B cell (primary cell): ENCODE measurements around the gene TXN. TPM values are rescaled to one million over a fixed set of nuclear protein-coding genes. Genes with fewer than 3 reads are reported as not detected.

Experiments used
- ATAC-seq: fragments of 200-7000 bp; cut with Tn5 transposase; one replicate; pipeline ENCODE4 v1.10.0; 2021; ENCODE audit warnings: low read depth, mild to moderate bottlenecking, moderate number of reproducible peaks, moderate library complexity
- CTCF ChIA-PET: fragments of 350-600 bp; sonication (Branson Sonifier 250); formaldehyde crosslinking; loops from one replicate; lab custom pipeline; 2021; ENCODE audit warnings: antibody characterized with exemption, inconsistent platforms; lab: Charles Lee
- POLR2A ChIA-PET: fragments of 350-600 bp; sonication (Branson Sonifier 250); formaldehyde crosslinking; loops from one replicate; lab custom pipeline; 2021; ENCODE audit warnings: antibody characterized with exemption; lab: Charles Lee
- DNase-seq: peaks from one replicate; pipeline ENCODE4 v3.0.0; 2013
- H2AFZ ChIP-seq: 2 replicates; pipeline ENCODE4 v1.6.1; 2012; ENCODE audit warnings: mild to moderate bottlenecking, low read depth, low read length; ENCODE audit not compliant: insufficient read depth, poor library complexity, severe bottlenecking
- H3K27ac ChIP-seq, 2 donors: 1 replicate in 1 of 2; 2 replicates in 1 of 2; pipeline ENCODE4 v1.5.1; 2012 to 2013; ENCODE audit warnings: low read length in 2 of 2, mild to moderate bottlenecking in 2 of 2, moderate library complexity in 1 of 2
- H3K27me3 ChIP-seq, 4 experiments: fragments of 200-600 bp in 1 of 4; sonication (generic) in 1 of 4; replicated peaks in 1 of 4; 1 replicate in 2 of 4; 2 replicates in 2 of 4; pipeline versions ENCODE4 v1.6.1 to v1.7.0; 2013 to 2016; ENCODE audit warnings: low read length in 3 of 4, mild to moderate bottlenecking in 2 of 4, mixed read lengths in 1 of 4, moderate library complexity in 1 of 4; ENCODE audit not compliant: insufficient read depth in 4 of 4, control insufficient read depth in 3 of 4; ENCODE audit errors: control extremely low read depth in 1 of 4
- H3K36me3 ChIP-seq, 2 experiments: replicated peaks in 1 of 2; 1 replicate in 1 of 2; 2 replicates in 1 of 2; pipeline versions ENCODE4 v1.6.1 to v1.7.1; 2013; ENCODE audit warnings: low read length in 1 of 2; ENCODE audit not compliant: insufficient read depth in 2 of 2, control insufficient read depth in 1 of 2; ENCODE audit errors: control extremely low read depth in 1 of 2, extremely low read depth in 1 of 2
- H3K4me1 ChIP-seq, 2 donors: fragments of 200-600 bp in 1 of 2; sonication (generic) in 1 of 2; 1 replicate in 1 of 2; 2 replicates in 1 of 2; pipeline versions ENCODE4 v1.5.1 to v1.6.1; 2013 to 2017; ENCODE audit warnings: low read length in 2 of 2; ENCODE audit not compliant: control insufficient read depth in 2 of 2, insufficient read depth in 2 of 2
- H3K4me2 ChIP-seq: replicated peaks from 2 replicates; pipeline ENCODE3; 2012; ENCODE audit warnings: mild to moderate bottlenecking, low read depth, low read length; ENCODE audit not compliant: poor library complexity, severe bottlenecking
- H3K4me3 ChIP-seq, 5 experiments: fragments of 200-600 bp in 1 of 5; sonication (generic) in 1 of 5; 1 replicate in 3 of 5; 2 replicates in 2 of 5; pipeline versions ENCODE4 v1.5.1 to v1.7.0; 2011 to 2016; ENCODE audit warnings: low read length in 4 of 5, mild to moderate bottlenecking in 4 of 5, low read depth in 2 of 5, control low read depth in 1 of 5, moderate library complexity in 1 of 5; ENCODE audit not compliant: insufficient read depth in 1 of 5; ENCODE audit errors: control extremely low read depth in 1 of 5, extremely low read depth in 1 of 5
- H3K79me2 ChIP-seq: fragments of 200-600 bp; sonication (generic); one replicate; pipeline ENCODE4 v1.6.0; 2016; ENCODE audit warnings: low read length; ENCODE audit not compliant: control insufficient read depth, insufficient read depth
- H3K9ac ChIP-seq: fragments of 200-600 bp; sonication (generic); 2 replicates; pipeline ENCODE4 v1.6.1; 2017; ENCODE audit warnings: mild to moderate bottlenecking, low read length, moderate library complexity
- H3K9me3 ChIP-seq, 3 donors: one replicate each; pipeline versions ENCODE4 v1.6.1 to v1.7.1; 2013; ENCODE audit warnings: low read length in 2 of 3; ENCODE audit not compliant: control insufficient read depth in 2 of 3, insufficient read depth in 1 of 3; ENCODE audit errors: control extremely low read depth in 1 of 3
- H4K20me1 ChIP-seq: 2 replicates; pipeline ENCODE4 v1.6.0; 2012; ENCODE audit warnings: mild to moderate bottlenecking, low read length; ENCODE audit not compliant: insufficient read depth, control insufficient read depth, poor library complexity, severe bottlenecking
- H3K27ac Mint-ChIP-seq: one replicate; pipeline ENCODE4 v1.8.0; 2021; ENCODE audit warnings: mixed read lengths
- H3K27me3 Mint-ChIP-seq: one replicate; pipeline ENCODE4 v1.8.0; 2021; ENCODE audit warnings: mixed read lengths
- H3K4me1 Mint-ChIP-seq: one replicate; pipeline ENCODE4 v1.8.0; 2021; ENCODE audit warnings: mixed read lengths
- H3K4me3 Mint-ChIP-seq: one replicate; pipeline ENCODE4 v1.8.0; 2021; ENCODE audit warnings: mixed read lengths
- H3K9me3 Mint-ChIP-seq: one replicate; pipeline ENCODE4 v1.8.0; 2022; ENCODE audit warnings: mixed read lengths; ENCODE audit not compliant: insufficient read depth
- CTCF ChIP-seq: fragments of 200-600 bp; IDR thresholded peaks from one replicate; pipeline ENCODE4 v1.8.0; 2022; ENCODE audit warnings: antibody characterized with exemption, mild to moderate bottlenecking
- EZH2 ChIP-seq: IDR thresholded peaks from 2 replicates; pipeline ENCODE4 v1.6.1; 2012; ENCODE audit warnings: borderline replicate concordance, low read depth, mild to moderate bottlenecking, moderate library complexity, low read length; ENCODE audit not compliant: insufficient read depth, poor library complexity, severe bottlenecking
- WGBS: methylation state at CpG from one replicate; pipeline ENCODE4 v1.1.5; 2013; ENCODE audit warnings: missing lambda C conversion rate; ENCODE audit not compliant: insufficient coverage; 5-methylcytosine and 5-hydroxymethylcytosine counted together
- intact Hi-C: fragments of 100-400 bp; cut with micrococcal nuclease; formaldehyde crosslinking; loops from one replicate; pipeline ENCODE4 v1.10.0; 2022
- polyA plus RNA-seq: library from polyadenylated mRNA; depleted of rRNA; stranded (reverse); fragments of >200 nt; gene quantifications from 2 replicates; pipeline ENCODE4 v1.2.3, GENCODE V29; 2012
- total RNA-seq, 2 donors: library from RNA; stranded (reverse); fragments of 120-200 nt in 1 of 2; gene quantifications; 1 replicate in 1 of 2; 2 replicates in 1 of 2; pipeline versions ENCODE4 v1.2.3 to v1.2.4, GENCODE V29; 2013 to 2022

The TXN gene
- total and polyA plus RNA-seq, 2 donors (not counting 1 experiment from before 2014, with no cell fraction given) = 20.2 to 29.0 TPM

GRCh38 chr9:110276781-110277180 lies 20.5 kb upstream of the TXN start:
- Histone ChIP-seq H3K4me1 (no peaks in the 10 kb centered on the region), H2AFZ (no peak overlapping the region), H3K27ac (no peak overlapping the region), H3K36me3 (no peaks in the 10 kb centered on the region), H4K20me1 (no peaks in the 10 kb centered on the region), H3K79me2 (no peaks in the 10 kb centered on the region), H3K9me3 (no peaks in the 10 kb centered on the region), H3K27me3 (no peaks in the 10 kb centered on the region), H3K9ac (no peak overlapping the region), H3K4me3 (no peak overlapping the region), H3K4me2 (no peak overlapping the region)
- intact Hi-C loops = no loop called here
- Mint-ChIP-seq H3K4me1 (no peaks in the 10 kb centered on the region), H3K9me3 (no peaks in the 10 kb centered on the region), H3K27ac (no peak overlapping the region), H3K4me3 (no peak overlapping the region), H3K27me3 (peaks cover 17% of the 10 kb centered on the region)
- no peak for DNase-seq
- 100% methylated on average over 1 of the region's 3 CpGs for WGBS
- POLR2A ChIA-PET = interaction anchor here (0.5 kb wide), 1 partner anchor 13 kb away, joined by 3 read pairs; no protein-coding TSS in a partner anchor
- TF ChIP-seq CTCF = no peak
- TF ChIP-seq EZH2 = no peak
- CTCF ChIA-PET = no interaction called here
- no peak for ATAC-seq

GRCh38 chr9:110270211-110270995 lies 14.1 kb upstream of the TXN start:
- H3K4me1 ChIP-seq = no peaks in the 10 kb centered on the region
- Mint-ChIP-seq H3K27me3 (peaks cover 6% of the 10 kb centered on the region), H3K4me1 (no peaks in the 10 kb centered on the region), H3K4me3 (no peak overlapping the region), H3K9me3 (no peaks in the 10 kb centered on the region), H3K27ac (no peak overlapping the region)
- H3K27ac ChIP-seq = no peak overlapping the region
- no peak for DNase-seq
- H3K9ac ChIP-seq = no peak overlapping the region
- intact Hi-C loops = no loop called here
- ChIA-PET POLR2A (no interaction called here), CTCF (no interaction called here)
- no CpG with 5 or more reads among the region's 3 CpGs for WGBS
- no peaks in the 10 kb centered on the region for H3K9me3 ChIP-seq
- no peaks in the 10 kb centered on the region for H4K20me1 ChIP-seq
- TF ChIP-seq CTCF (no peak), EZH2 (no peak)
- no peaks in the 10 kb centered on the region for H3K36me3 ChIP-seq
- H3K4me2 ChIP-seq = no peak overlapping the region
- H3K79me2 ChIP-seq = no peaks in the 10 kb centered on the region
- H3K27me3 ChIP-seq = no peaks in the 10 kb centered on the region
- H3K4me3 ChIP-seq = no peak overlapping the region
- ATAC-seq = no peak
- no peak overlapping the region for H2AFZ ChIP-seq
